Measurements from ENCODE around the gene RIC3. TPM values are rescaled to one million over a fixed set of nuclear protein-coding genes. Genes with fewer than 3 reads are reported as not detected.

Gene RIC3
- total RNA-seq, 4 donors from 2014 or later = 11.8 to 28.2 (median 18.9) TPM

DNA sequence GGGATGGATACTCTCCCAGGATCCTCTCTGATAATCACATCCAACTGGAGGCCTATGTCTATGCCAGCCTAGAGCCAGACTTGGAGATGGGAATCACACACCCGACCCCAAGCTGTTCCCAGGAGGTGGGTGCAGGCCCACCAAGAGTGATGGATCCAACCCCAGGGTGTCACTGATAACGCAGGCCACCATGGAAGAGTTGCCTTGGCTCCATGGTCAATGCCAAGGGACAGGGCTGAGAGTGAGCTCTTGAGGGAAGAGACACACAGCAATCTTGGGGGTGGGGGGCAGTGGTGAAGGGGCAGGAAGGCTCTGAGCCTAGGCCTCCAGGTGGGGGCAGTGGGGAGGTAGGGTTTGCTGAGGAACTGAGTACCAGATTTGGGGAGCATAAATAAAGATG is 70.9 kb downstream of the RIC3 start:
- TF ChIP-seq EP300 (IDR thresholded peaks at IDR 0.05) = no peak
- TF ChIP-seq POLR2A (IDR thresholded peaks at IDR 0.05) = no peak
- TF ChIP-seq, protein P1, sequence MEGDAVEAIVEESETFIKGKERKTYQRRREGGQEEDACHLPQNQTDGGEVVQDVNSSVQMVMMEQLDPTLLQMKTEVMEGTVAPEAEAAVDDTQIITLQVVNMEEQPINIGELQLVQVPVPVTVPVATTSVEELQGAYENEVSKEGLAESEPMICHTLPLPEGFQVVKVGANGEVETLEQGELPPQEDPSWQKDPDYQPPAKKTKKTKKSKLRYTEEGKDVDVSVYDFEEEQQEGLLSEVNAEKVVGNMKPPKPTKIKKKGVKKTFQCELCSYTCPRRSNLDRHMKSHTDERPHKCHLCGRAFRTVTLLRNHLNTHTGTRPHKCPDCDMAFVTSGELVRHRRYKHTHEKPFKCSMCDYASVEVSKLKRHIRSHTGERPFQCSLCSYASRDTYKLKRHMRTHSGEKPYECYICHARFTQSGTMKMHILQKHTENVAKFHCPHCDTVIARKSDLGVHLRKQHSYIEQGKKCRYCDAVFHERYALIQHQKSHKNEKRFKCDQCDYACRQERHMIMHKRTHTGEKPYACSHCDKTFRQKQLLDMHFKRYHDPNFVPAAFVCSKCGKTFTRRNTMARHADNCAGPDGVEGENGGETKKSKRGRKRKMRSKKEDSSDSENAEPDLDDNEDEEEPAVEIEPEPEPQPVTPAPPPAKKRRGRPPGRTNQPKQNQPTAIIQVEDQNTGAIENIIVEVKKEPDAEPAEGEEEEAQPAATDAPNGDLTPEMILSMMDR (IDR thresholded peaks at IDR 0.05) = no peak
- Histone ChIP-seq H3K4me1 (peaks cover 0 to 4% (median 0%) of the 10 kb centered on the region in 4 donors), H3K36me3 (peaks cover 0 to 89% (median 0%) of the 10 kb centered on the region in 3 donors), H3K4me3 (no peak overlapping the region), H3K9me3 (no peaks in the 10 kb centered on the region), H3K27ac (no peak overlapping the region), H3K27me3 (no peaks in the 10 kb centered on the region)
- peak in 1 of 2 donors; percentile 3 for DNase-seq (ENCODE audit: low spot score in 2 of 2)
- 83 to 89% methylated on average over 2 of the region's 2 CpGs for WGBS, 2 donors

DNA sequence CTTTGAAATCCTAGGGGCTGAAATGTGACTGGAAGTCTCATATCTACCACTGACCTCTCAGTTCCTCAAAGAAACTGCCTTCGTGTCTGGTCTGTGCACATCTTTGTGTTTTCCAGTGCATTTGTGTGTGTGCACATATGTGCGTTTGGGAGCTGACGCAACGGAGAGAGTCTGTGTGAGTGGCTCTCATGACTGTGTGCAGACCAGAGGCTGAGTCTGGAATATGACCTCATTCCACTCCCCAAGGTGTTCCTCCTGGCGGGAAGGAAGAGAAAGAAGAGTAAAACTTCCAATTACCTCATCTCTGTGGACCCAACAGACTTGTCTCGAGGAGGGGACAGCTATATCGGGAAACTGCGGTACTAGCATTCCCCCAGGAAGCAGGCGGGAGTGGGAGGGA is 71.4 kb downstream of the RIC3 start:
- TF ChIP-seq EP300 (IDR thresholded peaks at IDR 0.05) (no peak), POLR2A (IDR thresholded peaks at IDR 0.05) (no peak)
- TF ChIP-seq, protein P1 (IDR thresholded peaks at IDR 0.05) = no peak
- Histone ChIP-seq H3K4me3 (no peak overlapping the region), H3K27me3 (no peaks in the 10 kb centered on the region), H3K27ac (no peak overlapping the region), H3K4me1 (peaks cover 0 to 9% (median 2%) of the 10 kb centered on the region in 4 donors), H3K36me3 (peaks cover 0 to 85% (median 0%) of the 10 kb centered on the region in 3 donors), H3K9me3 (no peaks in the 10 kb centered on the region)
- WGBS, 2 donors = 82 to 83% methylated on average over 9 of the region's 9 CpGs
- DNase-seq (ENCODE audit: low spot score in 2 of 2) = peak in 1 of 2 donors; percentile 1

DNA sequence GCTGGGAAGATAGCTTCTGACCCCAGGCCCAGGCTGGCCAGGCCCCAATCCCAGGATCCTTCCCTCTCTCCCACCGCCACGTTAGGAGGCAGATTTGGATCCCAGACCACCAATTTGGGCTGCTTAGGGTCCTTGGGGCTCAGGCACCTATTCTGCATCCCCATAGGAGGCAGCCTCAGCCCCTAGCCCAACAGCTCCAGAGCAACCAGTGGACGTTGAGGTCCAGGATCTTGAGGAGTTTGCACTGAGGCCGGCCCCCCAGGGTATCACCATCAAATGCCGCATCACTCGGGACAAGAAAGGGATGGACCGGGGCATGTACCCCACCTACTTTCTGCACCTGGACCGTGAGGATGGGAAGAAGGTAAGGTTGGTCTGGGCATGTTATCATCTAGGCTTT is 71.8 kb downstream of the RIC3 start:
- H3K4me3 ChIP-seq = no peak overlapping the region
- no peaks in the 10 kb centered on the region for H3K9me3 ChIP-seq
- TF ChIP-seq, protein P1 (IDR thresholded peaks at IDR 0.05) = no peak
- no peak for TF ChIP-seq POLR2A (IDR thresholded peaks at IDR 0.05)
- no peak for TF ChIP-seq EP300 (IDR thresholded peaks at IDR 0.05)
- H3K36me3 ChIP-seq = peaks cover 0 to 81% (median 0%) of the 10 kb centered on the region in 3 donors
- no peak for DNase-seq (ENCODE audit: low spot score in 2 of 2)
- 86 to 95% methylated on average over 8 of the region's 8 CpGs for WGBS, 2 donors
- H3K4me1 ChIP-seq = peaks cover 0 to 12% (median 3%) of the 10 kb centered on the region in 4 donors
- no peaks in the 10 kb centered on the region for H3K27me3 ChIP-seq
- no peak overlapping the region for H3K27ac ChIP-seq

DNA sequence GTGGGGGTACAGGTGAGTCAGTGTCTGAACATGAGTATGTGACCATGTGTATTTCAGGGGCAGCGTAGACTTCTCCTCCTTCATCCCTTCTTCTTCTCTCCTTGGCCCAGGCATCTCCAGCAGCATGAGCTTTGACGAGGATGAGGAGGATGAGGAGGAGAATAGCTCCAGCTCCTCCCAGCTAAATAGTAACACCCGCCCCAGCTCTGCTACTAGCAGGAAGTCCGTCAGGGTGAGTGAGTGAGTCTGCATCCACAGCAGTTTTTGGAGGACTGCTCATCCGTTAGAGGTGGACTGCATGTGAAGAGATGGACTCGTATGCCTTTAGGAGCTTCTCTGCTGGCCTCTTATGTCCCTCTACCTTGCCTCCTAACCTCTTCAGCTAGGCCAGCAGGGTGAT is 72.2 kb downstream of the RIC3 start:
- H3K4me1 ChIP-seq = peaks cover 0 to 12% (median 3%) of the 10 kb centered on the region in 4 donors
- DNase-seq (ENCODE audit: low spot score in 2 of 2) = no peak
- no peaks in the 10 kb centered on the region for H3K9me3 ChIP-seq
- H3K4me3 ChIP-seq = no peak overlapping the region
- H3K27ac ChIP-seq = no peak overlapping the region
- 71 to 78% methylated on average over 6 of the region's 6 CpGs for WGBS, 2 donors
- TF ChIP-seq EP300 (IDR thresholded peaks at IDR 0.05) (no peak), POLR2A (IDR thresholded peaks at IDR 0.05) (no peak)
- TF ChIP-seq, protein P1 (IDR thresholded peaks at IDR 0.05) = no peak
- peaks cover 0 to 76% (median 0%) of the 10 kb centered on the region in 3 donors for H3K36me3 ChIP-seq
- H3K27me3 ChIP-seq = no peaks in the 10 kb centered on the region

DNA sequence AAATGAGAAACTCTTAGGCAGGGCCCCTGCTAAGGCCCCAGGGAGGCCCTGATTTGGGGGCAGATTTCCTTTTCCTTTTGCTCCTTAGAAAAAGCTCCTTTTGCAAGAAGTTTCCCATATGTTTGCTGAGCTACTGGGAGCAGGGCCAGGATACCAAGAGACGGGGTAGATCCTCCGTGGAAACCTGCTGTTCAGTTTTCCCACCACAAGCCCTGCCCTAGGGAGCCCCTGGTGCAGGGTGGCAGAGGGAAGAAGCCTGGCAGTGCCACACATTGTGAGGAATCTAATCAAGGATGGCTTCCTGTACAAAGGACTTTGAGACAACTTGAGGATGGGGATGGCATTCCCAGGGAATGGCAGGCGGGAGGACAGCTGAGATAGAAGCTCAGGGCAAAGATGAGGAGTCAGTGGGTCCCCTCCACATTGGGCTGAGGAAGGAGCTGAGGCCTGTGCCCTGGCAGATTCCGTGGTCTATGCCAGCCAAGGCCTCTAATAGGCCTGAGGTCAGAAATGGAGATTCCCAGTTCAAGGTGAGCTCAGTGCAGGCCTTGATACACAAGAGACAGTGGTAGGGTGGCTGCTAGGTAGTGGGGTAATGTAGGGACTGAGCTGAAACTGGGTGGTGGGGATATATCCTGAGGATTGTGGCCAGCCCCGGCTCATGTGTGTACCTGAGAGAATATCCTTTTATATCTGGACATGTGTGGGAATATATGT is 72.9 kb downstream of the RIC3 start:
- Histone ChIP-seq H3K9me3 (no peaks in the 10 kb centered on the region), H3K27ac (no peak overlapping the region), H3K27me3 (no peaks in the 10 kb centered on the region), H3K4me1 (peaks cover 0 to 12% (median 3%) of the 10 kb centered on the region in 4 donors), H3K36me3 (peaks cover 0 to 70% (median 0%) of the 10 kb centered on the region in 3 donors), H3K4me3 (no peak overlapping the region)
- TF ChIP-seq EP300 (IDR thresholded peaks at IDR 0.05) = no peak
- no peak for TF ChIP-seq POLR2A (IDR thresholded peaks at IDR 0.05)
- TF ChIP-seq, protein P1 (IDR thresholded peaks at IDR 0.05) = no peak
- DNase-seq (ENCODE audit: low spot score in 2 of 2) = no peak
- 85 to 87% methylated on average over 5 of the region's 5 CpGs for WGBS, 2 donors

Data from tibial nerve (tissue), 4 donors.